GM21360 (cell line): Measurements from ENCODE around the gene TMEM217.

Experiments
- ATAC-seq: cut with Tn5 transposase; IDR thresholded peaks from one replicate; pipeline ENCODE4 v1.9.1; 2021; ENCODE audit warnings: mild to moderate bottlenecking, moderate library complexity; ENCODE audit not compliant: unreplicated experiment

The TMEM217 gene

GRCh38 chr6:37244430-37245310 is 13.3 kb downstream of the TMEM217 start:
- no peak for ATAC-seq

- no peak for ATAC-seq
Measured at GRCh38 chr6:37243816-37244370, 14.1 kb downstream of the TMEM217 start.

DNA sequence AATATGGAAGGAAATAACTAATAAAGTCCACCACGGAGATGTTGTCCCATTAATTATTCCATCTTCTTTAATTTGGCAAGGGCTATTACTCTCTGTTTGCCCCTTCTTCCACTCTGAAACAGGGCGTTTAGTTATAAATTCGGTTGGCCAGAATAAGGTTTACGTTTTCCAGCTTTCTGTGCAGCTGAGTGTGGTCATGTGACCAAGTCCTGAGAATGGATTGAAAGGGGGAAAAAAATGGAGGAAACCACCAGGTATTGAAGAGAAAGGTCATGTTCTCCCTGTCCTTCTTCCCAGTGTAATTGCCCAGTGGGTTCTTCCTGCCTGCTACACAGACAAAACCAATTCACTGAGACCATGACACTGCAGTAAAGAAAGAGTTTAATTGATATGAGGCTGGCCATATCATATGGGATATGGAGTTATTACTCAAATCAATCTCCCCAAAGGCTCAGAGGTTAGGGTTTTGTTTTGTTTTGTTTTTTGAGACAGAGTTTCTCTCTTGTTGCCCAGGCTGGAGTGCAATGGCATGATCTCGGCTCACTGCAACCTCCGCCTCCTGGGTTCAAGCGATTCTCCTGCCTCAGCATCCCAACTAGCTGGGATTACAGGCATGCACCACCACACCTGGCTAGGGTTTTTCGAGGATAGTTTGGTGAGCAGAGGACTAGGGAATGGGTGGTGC is 14.7 kb downstream of the TMEM217 start:
- ATAC-seq = no peak

GRCh38 chr6:37242429-37243052 is 15.4 kb downstream of the TMEM217 start:
- no peak for ATAC-seq

GRCh38 chr6:37241775-37242428 is 16.0 kb downstream of the TMEM217 start:
- ATAC-seq = no peak

DNA sequence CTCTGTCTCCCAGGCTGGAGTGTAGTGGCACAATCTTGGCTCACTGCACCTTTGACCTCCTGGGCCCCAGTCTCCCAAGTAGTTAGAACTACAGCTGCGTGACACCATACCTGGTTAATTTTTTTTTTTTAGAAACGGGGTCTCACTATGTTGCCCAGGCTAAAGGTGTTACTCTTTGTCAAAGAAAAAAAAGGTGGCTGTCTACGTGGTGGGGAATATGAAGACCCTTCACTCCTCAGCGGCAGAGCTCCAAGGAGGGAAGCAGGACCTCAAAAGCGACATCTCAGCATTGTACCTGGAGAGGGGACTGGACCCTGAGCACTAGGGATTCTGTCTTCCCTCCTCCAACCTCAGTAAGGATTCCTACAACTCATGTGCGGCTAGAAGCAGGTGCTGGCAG is 16.8 kb downstream of the TMEM217 start:
- no peak for ATAC-seq

DNA sequence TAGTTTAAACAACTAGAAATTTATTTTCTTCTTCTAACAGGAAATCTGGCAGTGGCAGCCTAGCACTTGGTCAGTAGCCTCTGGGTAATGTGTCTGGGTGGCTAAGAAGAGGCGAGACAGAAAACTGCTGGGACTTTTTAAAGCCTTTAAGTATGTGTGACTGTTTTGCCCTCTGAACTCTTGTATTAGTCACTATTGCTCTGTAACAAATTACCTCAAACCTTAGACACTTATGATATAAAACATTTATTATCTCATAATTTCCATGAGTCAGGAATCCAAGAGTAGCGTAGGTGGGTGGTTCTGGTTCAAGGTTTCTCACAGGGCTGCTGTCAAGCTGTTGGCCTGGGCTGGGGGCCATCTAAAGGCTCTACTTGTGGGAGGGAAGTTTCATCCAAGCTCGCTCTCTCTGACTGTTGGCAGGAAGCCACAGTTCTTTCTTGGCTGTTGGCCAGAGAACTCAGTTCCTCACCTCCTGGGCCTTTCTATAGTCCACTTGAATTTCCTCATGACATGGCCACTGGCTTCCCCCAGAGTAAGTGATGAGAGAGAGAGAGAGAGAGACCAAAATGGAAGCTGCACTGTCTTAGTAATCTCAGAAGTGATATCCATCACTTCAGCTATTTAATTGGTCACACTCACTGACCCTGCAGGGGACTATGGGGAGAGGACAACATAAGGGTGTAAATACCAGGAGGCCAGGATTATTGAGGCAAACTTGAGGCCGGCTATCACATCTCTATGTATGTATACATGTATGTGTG is 17.8 kb downstream of the TMEM217 start:
- peak; percentile 60 for ATAC-seq

DNA sequence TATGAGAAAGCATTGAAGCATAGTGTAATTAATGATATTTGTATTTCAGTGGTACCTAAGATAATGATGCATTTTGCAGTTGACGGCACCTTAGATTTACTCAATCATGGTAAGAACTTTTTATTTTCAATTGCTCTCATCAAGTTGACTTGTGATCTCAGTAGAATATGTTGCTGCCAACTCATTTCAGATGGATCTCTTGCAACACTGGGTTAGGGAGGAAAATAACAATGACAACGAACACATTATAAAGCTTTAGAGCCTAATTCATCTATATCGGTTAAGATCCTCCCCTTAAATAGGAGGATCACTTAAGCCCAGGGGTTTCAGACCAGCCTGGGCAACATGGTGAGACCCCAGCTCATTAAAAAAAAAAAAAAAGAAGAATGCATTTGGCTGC is 18.4 kb downstream of the TMEM217 start:
- no peak for ATAC-seq

GRCh38 chr6:37238381-37238780 is 19.6 kb downstream of the TMEM217 start:
- ATAC-seq = no peak

- ATAC-seq = no peak
Measured at GRCh38 chr6:37237789-37238188, 20.2 kb downstream of the TMEM217 start.

GRCh38 chr6:37236921-37237320 is 21.0 kb downstream of the TMEM217 start:
- ATAC-seq = no peak

- ATAC-seq = no peak
Measured at GRCh38 chr6:37233541-37233940, 24.4 kb downstream of the TMEM217 start.

- ATAC-seq = no peak
Measured at GRCh38 chr6:37232430-37233017, 25.4 kb downstream of the TMEM217 start.

GRCh38 chr6:37230104-37230503 is 27.8 kb downstream of the TMEM217 start:
- no peak for ATAC-seq

GRCh38 chr6:37225350-37226169 is 32.4 kb downstream of the TMEM217 start:
- ATAC-seq = no peak

GRCh38 chr6:37222992-37223391 is 35.0 kb downstream of the TMEM217 start:
- ATAC-seq = no peak

- peak; percentile 89 for ATAC-seq
Measured at GRCh38 chr6:37222125-37222967, 35.6 kb downstream of the TMEM217 start.

DNA sequence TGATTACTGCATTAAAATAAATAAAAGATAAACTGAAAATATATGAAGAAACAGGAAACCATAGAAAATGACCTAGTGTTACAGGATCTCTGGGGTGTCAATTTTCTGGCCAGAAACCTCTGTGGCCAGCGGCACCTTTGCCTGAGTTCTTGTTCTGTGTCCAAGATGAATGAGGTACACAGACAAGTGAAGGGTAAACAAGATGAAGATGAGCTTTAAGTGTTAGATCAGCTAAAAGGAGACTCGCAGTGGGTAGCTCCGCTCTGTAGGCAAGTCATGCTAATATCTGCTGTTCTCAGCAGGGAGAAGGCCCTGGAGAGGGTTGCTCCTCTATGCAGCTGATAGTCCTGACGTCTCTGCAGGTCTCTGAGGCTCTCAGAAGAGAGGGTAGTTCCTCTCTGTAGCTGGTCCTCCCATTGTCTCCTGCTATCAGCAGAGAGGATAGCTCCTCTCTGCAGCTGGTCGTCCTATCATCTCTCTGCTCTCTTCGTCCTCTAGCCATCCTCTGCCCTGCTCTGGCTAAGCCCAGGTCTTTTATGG is 36.3 kb downstream of the TMEM217 start:
- ATAC-seq = no peak
